ENCODE data around the gene TSPAN16. TPM values are rescaled to one million over a fixed set of nuclear protein-coding genes. Genes with fewer than 3 reads are reported as not detected.

TSPAN16 gene
- total RNA-seq, 1 donor from 2014 or later, result not detected

GRCh38 chr19:11363881-11364280 lies 67.9 kb downstream of the TSPAN16 start:
- DNase-seq (ENCODE audit: low spot score), result no peak
- peaks cover 4% of the 10 kb centered on the region for H3K4me1 Mint-ChIP-seq (ENCODE audit: unreplicated experiment)

GRCh38 chr19:11364296-11364904 lies 68.4 kb downstream of the TSPAN16 start:
- H3K4me3 Mint-ChIP-seq (ENCODE audit: unreplicated experiment), result no peak overlapping the region
- H3K36me3 Mint-ChIP-seq (ENCODE audit: low read depth, unreplicated experiment), result no peaks in the 10 kb centered on the region
- no peaks in the 10 kb centered on the region for H3K9me3 Mint-ChIP-seq (ENCODE audit: unreplicated experiment)
- peaks cover 4% of the 10 kb centered on the region for H3K4me1 Mint-ChIP-seq (ENCODE audit: unreplicated experiment)
- DNase-seq (ENCODE audit: low spot score), result no peak
- TF ChIP-seq CTCF (IDR thresholded peaks at IDR 0.05; ENCODE audit: unreplicated experiment), result no peak
- peaks cover 2% of the 10 kb centered on the region for H3K27me3 Mint-ChIP-seq (ENCODE audit: unreplicated experiment)
- no peak overlapping the region for H3K27ac Mint-ChIP-seq (ENCODE audit: unreplicated experiment)

More at GRCh38 chr19:11363881-11364280, 67.9 kb downstream of the TSPAN16 start:
- no peak overlapping the region for H3K4me3 Mint-ChIP-seq (ENCODE audit: unreplicated experiment)
- peaks cover 7% of the 10 kb centered on the region for H3K27me3 Mint-ChIP-seq (ENCODE audit: unreplicated experiment)
- no peak overlapping the region for H3K27ac Mint-ChIP-seq (ENCODE audit: unreplicated experiment)
- TF ChIP-seq CTCF (IDR thresholded peaks at IDR 0.05; ENCODE audit: unreplicated experiment), result no peak
- no peaks in the 10 kb centered on the region for H3K36me3 Mint-ChIP-seq (ENCODE audit: low read depth, unreplicated experiment)
- H3K9me3 Mint-ChIP-seq (ENCODE audit: unreplicated experiment), result no peaks in the 10 kb centered on the region

GRCh38 chr19:11364935-11365334 lies 69.0 kb downstream of the TSPAN16 start:
- no peaks in the 10 kb centered on the region for H3K36me3 Mint-ChIP-seq (ENCODE audit: low read depth, unreplicated experiment)
- peaks cover under 1% of the 10 kb centered on the region for H3K27me3 Mint-ChIP-seq (ENCODE audit: unreplicated experiment)
- no peak overlapping the region for H3K27ac Mint-ChIP-seq (ENCODE audit: unreplicated experiment)
- peaks cover 4% of the 10 kb centered on the region for H3K4me1 Mint-ChIP-seq (ENCODE audit: unreplicated experiment)
- H3K9me3 Mint-ChIP-seq (ENCODE audit: unreplicated experiment), result no peaks in the 10 kb centered on the region
- TF ChIP-seq CTCF (IDR thresholded peaks at IDR 0.05; ENCODE audit: unreplicated experiment), result no peak
- DNase-seq (ENCODE audit: low spot score), result no peak
- no peak overlapping the region for H3K4me3 Mint-ChIP-seq (ENCODE audit: unreplicated experiment)

Other genes with a start within 250 kb of the TSPAN16 start
- 158 TPM for gene LDLR, start 206.7 kb upstream of the TSPAN16 start, total RNA-seq (ENCODE audit: unreplicated experiment)
- 17.0 TPM for gene SPC24, start 140.4 kb upstream of the TSPAN16 start, total RNA-seq (ENCODE audit: unreplicated experiment)
- gene KANK2, start 98.6 kb upstream of the TSPAN16 start, total RNA-seq (ENCODE audit: unreplicated experiment), result 103 TPM
- gene ANGPTL8, start 56.5 kb upstream of the TSPAN16 start, total RNA-seq (ENCODE audit: unreplicated experiment), result not detected
- 411 TPM for gene DOCK6, start 33.6 kb upstream of the TSPAN16 start, total RNA-seq (ENCODE audit: unreplicated experiment)
- gene RAB3D, start 43.5 kb downstream of the TSPAN16 start, total RNA-seq (ENCODE audit: unreplicated experiment), result 76.0 TPM
- gene TMEM205, start 50.1 kb downstream of the TSPAN16 start, total RNA-seq (ENCODE audit: unreplicated experiment), result 68.9 TPM
- 22.3 TPM for gene CCDC159, start 50.4 kb downstream of the TSPAN16 start, total RNA-seq (ENCODE audit: unreplicated experiment)
- gene PLPPR2, start 59.3 kb downstream of the TSPAN16 start, total RNA-seq (ENCODE audit: unreplicated experiment), result 13.7 TPM
- 3.3 TPM for gene SWSAP1, start 78.5 kb downstream of the TSPAN16 start, total RNA-seq (ENCODE audit: unreplicated experiment)
- gene EPOR, start 88.2 kb downstream of the TSPAN16 start, total RNA-seq (ENCODE audit: unreplicated experiment), result 18.4 TPM
- gene RGL3, start 123.2 kb downstream of the TSPAN16 start, total RNA-seq (ENCODE audit: unreplicated experiment), result 0.69 TPM
- gene ODAD3, start 139.0 kb downstream of the TSPAN16 start, total RNA-seq (ENCODE audit: unreplicated experiment), result 0.64 TPM
- 466 TPM for gene PRKCSH, start 139.5 kb downstream of the TSPAN16 start, total RNA-seq (ENCODE audit: unreplicated experiment)
- 0.54 TPM for gene ELAVL3, start 184.9 kb downstream of the TSPAN16 start, total RNA-seq (ENCODE audit: unreplicated experiment)
- gene ZNF653, start 209.7 kb downstream of the TSPAN16 start, total RNA-seq (ENCODE audit: unreplicated experiment), result 7.7 TPM
- 16.7 TPM for gene ECSIT, start 233.0 kb downstream of the TSPAN16 start, total RNA-seq (ENCODE audit: unreplicated experiment)
- 1.5 TPM for gene CNN1, start 242.7 kb downstream of the TSPAN16 start, total RNA-seq (ENCODE audit: unreplicated experiment)